ENCODE measurements around the gene INO80C. TPM values are rescaled to one million over a fixed set of nuclear protein-coding genes. Genes with fewer than 3 reads are reported as not detected.

INO80C gene
- total RNA-seq, 2 experiments from 2014 or later: 30.8 to 37.4 TPM

DNA sequence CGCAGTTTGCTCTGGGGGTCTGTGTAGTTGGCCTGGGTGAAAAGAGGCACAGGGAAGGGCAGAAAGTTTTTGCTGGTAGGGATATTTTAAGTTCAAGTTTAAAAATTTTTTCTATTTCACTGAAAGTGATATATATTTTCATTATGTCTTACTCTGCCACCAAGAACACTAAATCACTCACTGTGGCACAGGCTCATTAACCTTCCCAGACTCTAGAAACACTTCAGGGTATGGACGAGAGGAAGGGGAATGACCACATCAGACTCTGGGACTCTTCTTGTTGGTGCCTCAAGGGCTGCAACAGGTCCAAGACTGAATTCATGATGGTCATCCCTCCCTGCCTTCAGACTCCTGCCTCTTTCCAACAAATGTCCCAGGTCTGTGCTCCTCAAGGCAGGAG lies 29.0 kb downstream of the INO80C start:
- H3K27ac Mint-ChIP-seq: no peak overlapping the region
- CTCF ChIA-PET: no interaction called here
- POLR2A ChIA-PET: no interaction called here
- DNase-seq: no peak
- no peaks in the 10 kb centered on the region for H3K9me3 Mint-ChIP-seq (ENCODE audit: low read depth)
- ATAC-seq: no peak
- no peak overlapping the region for H3K4me3 Mint-ChIP-seq
- H3K27me3 Mint-ChIP-seq: no peaks in the 10 kb centered on the region
- intact Hi-C loops (cut with DNase I, micrococcal nuclease): no loop called here
- peaks cover 27% of the 10 kb centered on the region for H3K36me3 Mint-ChIP-seq (ENCODE audit: low read depth)
- no peaks in the 10 kb centered on the region for H3K4me1 Mint-ChIP-seq

DNA sequence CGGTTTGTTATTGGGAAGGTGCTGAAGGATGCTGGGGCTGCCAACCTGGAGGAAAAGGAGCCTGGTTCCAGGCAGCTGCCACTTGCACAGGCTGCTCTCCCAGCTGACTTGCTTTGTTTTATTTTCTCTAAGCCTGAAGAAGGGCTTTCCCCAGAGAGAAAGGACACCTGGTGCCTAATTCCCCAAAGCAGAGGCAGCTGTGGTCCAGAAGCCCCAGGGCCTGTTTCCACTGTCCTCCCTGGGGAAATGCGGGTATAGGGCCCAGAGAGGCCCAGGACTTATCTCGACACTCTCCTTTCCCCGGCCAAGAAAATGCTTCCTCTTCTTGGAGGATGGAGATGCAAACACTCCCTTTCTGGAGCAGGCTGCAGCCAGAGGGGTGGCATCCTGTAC lies 30.1 kb downstream of the INO80C start:
- POLR2A ChIA-PET: no interaction called here

DNA sequence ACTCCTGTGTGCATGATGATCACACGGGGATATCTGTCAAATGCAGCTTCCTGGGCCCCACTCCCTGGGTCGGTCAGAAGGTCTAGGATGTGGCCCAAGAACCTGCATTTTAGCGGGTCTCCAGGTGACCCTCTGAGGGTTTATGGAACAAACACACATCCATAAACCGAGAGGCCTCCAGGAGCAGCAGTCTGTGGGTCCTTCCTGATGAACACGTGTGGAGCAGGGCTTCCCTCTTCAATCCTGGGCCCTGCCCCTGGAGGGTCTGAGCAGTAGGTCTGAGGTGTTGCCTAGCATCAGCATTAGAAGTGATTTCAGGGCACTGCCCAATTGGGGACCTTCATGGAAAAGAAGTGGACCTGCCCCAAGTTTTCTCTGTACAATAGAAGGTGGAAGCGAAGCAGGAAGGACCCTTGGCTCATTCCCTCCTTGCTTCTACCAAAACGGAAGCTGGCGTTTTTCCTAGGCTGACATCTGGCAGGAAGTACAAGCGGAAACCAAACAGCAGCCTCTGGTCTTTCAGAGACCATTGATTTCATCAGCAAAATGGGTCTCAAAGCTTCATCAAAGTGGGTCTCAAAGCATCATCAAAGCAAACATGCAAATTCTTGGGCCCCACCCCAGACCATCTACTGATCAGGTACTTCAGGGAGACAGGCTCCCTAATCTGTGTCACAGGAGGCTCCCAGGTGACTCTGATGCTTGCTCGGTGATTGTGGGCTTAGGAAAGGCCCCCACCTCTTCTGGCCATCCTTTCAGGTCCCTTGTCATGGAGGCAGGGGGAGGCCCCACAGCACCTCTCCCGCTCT lies 30.7 kb downstream of the INO80C start:
- Mint-ChIP-seq H3K4me3 (no peak overlapping the region), H3K27ac (no peak overlapping the region), H3K36me3 (ENCODE audit: low read depth) (peaks cover 13% of the 10 kb centered on the region), H3K4me1 (no peaks in the 10 kb centered on the region), H3K27me3 (no peaks in the 10 kb centered on the region), H3K9me3 (ENCODE audit: low read depth) (no peaks in the 10 kb centered on the region)
- POLR2A ChIA-PET: no interaction called here
- DNase-seq (no peak), ATAC-seq (no peak)
- intact Hi-C loops (cut with DNase I, micrococcal nuclease): no loop called here
- CTCF ChIA-PET: no interaction called here

More for the DNA sequence above, 30.1 kb downstream of the INO80C start:
- H3K9me3 Mint-ChIP-seq (ENCODE audit: low read depth): no peaks in the 10 kb centered on the region
- intact Hi-C loops (cut with DNase I, micrococcal nuclease): no loop called here
- CTCF ChIA-PET: no interaction called here
- H3K4me3 Mint-ChIP-seq: no peak overlapping the region
- ATAC-seq: no peak
- no peaks in the 10 kb centered on the region for H3K4me1 Mint-ChIP-seq
- H3K27ac Mint-ChIP-seq: no peak overlapping the region
- DNase-seq: no peak
- peaks cover 19% of the 10 kb centered on the region for H3K36me3 Mint-ChIP-seq (ENCODE audit: low read depth)
- no peaks in the 10 kb centered on the region for H3K27me3 Mint-ChIP-seq

DNA sequence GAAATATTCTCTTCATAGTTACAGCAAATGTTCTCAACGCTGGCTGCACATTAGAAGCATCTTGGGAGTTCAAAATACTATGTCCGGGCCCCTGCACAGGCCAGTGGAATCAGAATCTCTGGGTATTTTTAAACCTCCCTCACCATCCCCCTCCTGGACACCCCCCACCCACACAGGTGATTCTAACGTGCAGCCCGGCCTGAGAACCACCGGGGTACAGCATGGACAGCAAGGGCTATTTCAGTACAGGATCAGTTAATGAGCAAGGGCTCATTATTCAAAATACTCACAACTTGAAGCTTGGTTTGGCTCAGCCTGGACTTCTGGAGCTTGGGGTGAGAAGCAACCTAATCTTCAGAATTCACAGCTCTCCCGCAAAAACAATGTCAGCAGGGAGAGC lies 31.4 kb downstream of the INO80C start:
- Mint-ChIP-seq H3K27me3 (no peaks in the 10 kb centered on the region), H3K27ac (no peak overlapping the region), H3K9me3 (ENCODE audit: low read depth) (no peaks in the 10 kb centered on the region), H3K36me3 (ENCODE audit: low read depth) (peaks cover 12% of the 10 kb centered on the region), H3K4me1 (no peaks in the 10 kb centered on the region), H3K4me3 (no peak overlapping the region)
- DNase-seq: no peak
- ChIA-PET POLR2A (no interaction called here), CTCF (no interaction called here)
- intact Hi-C loops (cut with DNase I, micrococcal nuclease): no loop called here
- ATAC-seq: no peak

DNA sequence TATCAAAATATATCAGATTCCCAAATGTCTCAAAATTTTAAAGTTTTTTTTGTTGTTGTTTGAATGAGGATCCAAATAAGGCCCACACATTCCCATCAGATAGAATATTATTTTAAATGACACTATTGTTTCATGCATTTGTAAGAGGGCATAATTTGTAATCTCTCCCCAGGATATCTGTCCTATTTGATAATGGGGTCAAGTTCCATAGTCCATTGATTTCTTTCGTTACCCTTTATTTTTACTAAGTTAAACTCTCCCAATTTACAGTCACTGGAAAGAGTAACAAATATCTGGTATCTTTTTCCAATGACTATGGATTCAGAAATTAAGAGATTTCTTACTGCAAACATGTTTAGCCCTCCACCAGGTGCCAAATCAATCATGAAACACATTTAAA lies 32.4 kb downstream of the INO80C start:
- peaks cover 7% of the 10 kb centered on the region for H3K36me3 Mint-ChIP-seq (ENCODE audit: low read depth)
- DNase-seq (no peak), ATAC-seq (no peak)
- POLR2A ChIA-PET: no interaction called here
- intact Hi-C loops (cut with DNase I, micrococcal nuclease): no loop called here
- CTCF ChIA-PET: interaction anchor here (1.4 kb wide), 1 partner anchor 8 kb away, joined by 4 read pairs; no protein-coding TSS in a partner anchor
- no peaks in the 10 kb centered on the region for H3K4me1 Mint-ChIP-seq
- H3K4me3 Mint-ChIP-seq: no peak overlapping the region
- no peaks in the 10 kb centered on the region for H3K9me3 Mint-ChIP-seq (ENCODE audit: low read depth)
- H3K27ac Mint-ChIP-seq: no peak overlapping the region
- H3K27me3 Mint-ChIP-seq: no peaks in the 10 kb centered on the region

DNA sequence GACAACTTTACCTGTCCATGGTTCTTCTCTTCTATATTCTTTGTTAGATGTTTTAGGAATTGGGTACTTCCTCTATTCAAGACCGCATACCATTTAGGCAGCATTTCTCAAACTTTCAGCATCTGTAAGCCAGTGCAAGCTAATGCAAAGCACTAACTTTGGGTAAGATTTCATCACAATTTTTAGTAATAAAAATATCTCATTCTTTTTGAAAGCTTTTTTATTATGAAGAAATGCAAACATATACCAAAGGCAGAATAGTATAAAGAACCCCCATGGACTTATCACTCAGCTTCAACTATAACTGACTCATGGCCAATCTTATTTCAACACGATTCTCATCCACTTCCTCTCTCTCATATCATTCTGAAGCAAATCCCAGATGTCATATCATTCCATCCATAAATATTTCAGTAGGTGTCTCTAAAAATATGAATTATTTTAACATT lies 32.9 kb downstream of the INO80C start:
- no peaks in the 10 kb centered on the region for H3K27me3 Mint-ChIP-seq
- H3K36me3 Mint-ChIP-seq (ENCODE audit: low read depth): peaks cover 5% of the 10 kb centered on the region
- H3K27ac Mint-ChIP-seq: no peak overlapping the region
- no peaks in the 10 kb centered on the region for H3K9me3 Mint-ChIP-seq (ENCODE audit: low read depth)
- ChIA-PET POLR2A (no interaction called here), CTCF (interaction anchor here (1.4 kb wide), 1 partner anchor 8 kb away, joined by 4 read pairs; no protein-coding TSS in a partner anchor)
- DNase-seq (no peak), ATAC-seq (no peak)
- no peaks in the 10 kb centered on the region for H3K4me1 Mint-ChIP-seq
- H3K4me3 Mint-ChIP-seq: no peak overlapping the region
- intact Hi-C loops (cut with DNase I, micrococcal nuclease): no loop called here

DNA sequence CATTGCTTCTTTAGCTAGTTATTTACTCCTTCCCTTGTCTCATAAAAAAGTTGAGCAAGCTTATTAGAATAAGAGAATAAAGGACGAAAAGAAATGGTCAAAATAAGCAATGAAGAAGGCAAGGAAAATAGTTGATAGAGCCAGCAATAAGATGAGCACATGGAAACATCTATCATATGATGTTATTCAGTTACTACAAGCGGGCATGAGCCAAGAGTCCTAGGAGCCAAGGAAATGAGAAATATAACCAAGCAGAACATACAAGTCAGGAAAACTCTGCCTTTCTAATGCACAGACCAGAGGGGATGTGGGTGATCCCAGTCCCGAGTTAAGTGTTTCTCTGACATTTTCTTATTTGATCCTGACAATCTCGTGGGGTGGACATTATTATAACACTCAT lies 33.9 kb downstream of the INO80C start:
- no peak for ATAC-seq
- ChIA-PET CTCF (interaction anchor here (1.4 kb wide), 1 partner anchor 9 kb away, joined by 4 read pairs; no protein-coding TSS in a partner anchor), POLR2A (no interaction called here)
- intact Hi-C loops (cut with DNase I, micrococcal nuclease): no loop called here
- Mint-ChIP-seq H3K4me1 (no peaks in the 10 kb centered on the region), H3K27me3 (no peaks in the 10 kb centered on the region), H3K4me3 (no peak overlapping the region), H3K27ac (no peak overlapping the region), H3K9me3 (ENCODE audit: low read depth) (no peaks in the 10 kb centered on the region), H3K36me3 (ENCODE audit: low read depth) (peaks cover 5% of the 10 kb centered on the region)
- DNase-seq: no peak

GRCh38 chr18:35463050-35463449 lies 34.7 kb downstream of the INO80C start:
- ChIA-PET POLR2A (no interaction called here), CTCF (no interaction called here)
- Mint-ChIP-seq H3K9me3 (ENCODE audit: low read depth) (no peaks in the 10 kb centered on the region), H3K27ac (no peak overlapping the region), H3K36me3 (ENCODE audit: low read depth) (peaks cover 3% of the 10 kb centered on the region), H3K27me3 (no peaks in the 10 kb centered on the region), H3K4me3 (no peak overlapping the region), H3K4me1 (no peaks in the 10 kb centered on the region)
- intact Hi-C loops (cut with DNase I, micrococcal nuclease): no loop called here
- ATAC-seq: no peak
- DNase-seq: no peak

DNA sequence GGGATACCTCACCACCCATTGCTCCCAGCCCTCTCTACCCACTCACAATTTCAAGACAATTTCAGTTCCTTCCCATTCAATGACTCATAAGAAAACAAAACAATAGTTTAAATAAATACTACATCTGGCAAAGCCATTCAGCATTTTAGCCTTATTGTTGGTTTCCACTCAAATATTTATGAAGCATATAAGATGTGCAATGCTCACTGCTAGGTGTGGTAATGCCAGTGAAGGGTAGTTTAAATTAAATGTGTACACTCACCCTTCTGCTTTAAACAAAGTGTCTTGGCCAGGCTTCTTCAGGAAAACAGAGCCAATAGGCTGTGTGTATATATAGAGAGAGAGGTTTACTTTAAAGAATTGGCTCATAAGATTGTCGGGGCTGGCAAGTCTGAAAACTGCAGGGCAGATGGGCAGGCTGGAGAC lies 37.0 kb downstream of the INO80C start:
- POLR2A ChIA-PET: no interaction called here

GRCh38 chr18:35459997-35460396 lies 37.8 kb downstream of the INO80C start:
- H3K27me3 Mint-ChIP-seq: no peaks in the 10 kb centered on the region
- ATAC-seq: no peak
- no peaks in the 10 kb centered on the region for H3K36me3 Mint-ChIP-seq (ENCODE audit: low read depth)
- CTCF ChIA-PET: no interaction called here
- no peak for DNase-seq
- POLR2A ChIA-PET: no interaction called here
- H3K4me3 Mint-ChIP-seq: no peak overlapping the region
- H3K4me1 Mint-ChIP-seq: no peaks in the 10 kb centered on the region
- intact Hi-C loops (cut with DNase I, micrococcal nuclease): no loop called here
- H3K9me3 Mint-ChIP-seq (ENCODE audit: low read depth): no peaks in the 10 kb centered on the region
- H3K27ac Mint-ChIP-seq: no peak overlapping the region

More for the DNA sequence above, 37.0 kb downstream of the INO80C start:
- no peaks in the 10 kb centered on the region for H3K36me3 Mint-ChIP-seq (ENCODE audit: low read depth)
- no peaks in the 10 kb centered on the region for H3K27me3 Mint-ChIP-seq
- ATAC-seq (no peak), DNase-seq (no peak)
- H3K4me3 Mint-ChIP-seq: no peak overlapping the region
- H3K4me1 Mint-ChIP-seq: no peaks in the 10 kb centered on the region
- intact Hi-C loops (cut with DNase I, micrococcal nuclease): no loop called here
- H3K27ac Mint-ChIP-seq: no peak overlapping the region
- no peaks in the 10 kb centered on the region for H3K9me3 Mint-ChIP-seq (ENCODE audit: low read depth)
- CTCF ChIA-PET: no interaction called here

DNA sequence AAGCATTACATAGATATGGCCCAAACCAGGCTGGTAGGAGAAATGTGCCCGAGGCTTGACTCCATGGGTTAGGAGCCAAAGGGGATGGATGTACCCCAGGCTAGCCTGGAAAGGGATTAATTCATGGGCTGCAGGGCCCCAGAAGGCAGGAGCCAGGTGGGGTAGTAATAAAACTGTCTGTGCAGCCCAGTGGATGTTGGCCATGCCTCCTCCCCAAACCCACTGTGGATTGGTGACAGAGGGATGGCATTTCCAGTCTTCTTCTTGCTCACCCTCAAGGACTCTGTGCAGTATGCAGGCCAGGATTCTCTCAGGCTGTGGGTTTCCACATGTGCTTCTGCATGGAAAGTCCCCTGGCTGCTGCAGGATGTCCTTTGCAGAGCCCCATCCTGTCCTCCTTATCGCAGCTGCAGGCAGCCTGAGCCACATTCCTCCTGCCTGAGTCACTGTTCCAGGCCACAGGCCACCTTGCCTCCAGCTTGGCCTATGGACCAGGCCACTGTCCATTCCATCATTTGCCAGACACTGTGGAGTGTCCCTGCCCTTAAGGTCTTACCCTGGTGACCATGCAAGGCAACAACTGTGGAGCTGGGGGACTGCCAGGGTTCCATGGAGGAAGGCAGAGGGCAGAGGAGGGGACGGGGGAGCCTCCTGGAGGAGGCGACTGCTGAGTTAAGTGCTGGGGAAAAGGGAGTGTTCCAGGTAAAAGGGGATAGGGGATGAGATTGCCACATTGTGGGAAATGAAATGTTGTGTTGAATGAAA lies 38.9 kb downstream of the INO80C start:
- ChIA-PET CTCF (no interaction called here), POLR2A (no interaction called here)
- H3K4me3 Mint-ChIP-seq: no peak overlapping the region
- DNase-seq: no peak
- no peak overlapping the region for H3K27ac Mint-ChIP-seq
- ATAC-seq: peak; percentile 30
- no peaks in the 10 kb centered on the region for H3K4me1 Mint-ChIP-seq
- H3K9me3 Mint-ChIP-seq (ENCODE audit: low read depth): no peaks in the 10 kb centered on the region
- intact Hi-C loops (cut with DNase I, micrococcal nuclease): no loop called here
- H3K36me3 Mint-ChIP-seq (ENCODE audit: low read depth): no peaks in the 10 kb centered on the region
- H3K27me3 Mint-ChIP-seq: no peaks in the 10 kb centered on the region

DNA sequence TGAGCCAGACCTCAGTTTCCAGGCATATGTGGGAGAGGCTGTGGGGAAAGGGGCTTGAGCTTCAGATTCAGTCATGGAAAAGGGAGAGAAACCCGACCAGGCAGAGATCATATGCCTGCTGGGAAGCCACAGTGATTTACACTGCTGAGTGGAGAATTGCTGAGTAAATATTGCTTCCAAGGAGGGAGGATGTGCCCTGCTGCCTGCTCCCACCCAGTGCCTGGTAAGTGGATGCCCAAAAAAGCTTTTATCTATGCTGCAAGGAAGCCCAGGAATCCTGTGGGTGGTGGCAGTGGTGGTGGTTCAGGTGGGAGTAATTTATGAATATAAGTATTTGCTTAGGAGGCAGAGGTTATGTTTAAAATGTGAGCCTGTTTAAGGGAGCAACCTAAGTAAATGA lies 39.5 kb downstream of the INO80C start:
- intact Hi-C loops (cut with DNase I, micrococcal nuclease): no loop called here
- Mint-ChIP-seq H3K36me3 (ENCODE audit: low read depth) (no peaks in the 10 kb centered on the region), H3K27me3 (no peaks in the 10 kb centered on the region), H3K9me3 (ENCODE audit: low read depth) (no peaks in the 10 kb centered on the region), H3K27ac (no peak overlapping the region), H3K4me1 (no peaks in the 10 kb centered on the region), H3K4me3 (no peak overlapping the region)
- ATAC-seq: no peak
- DNase-seq: no peak
- CTCF ChIA-PET: no interaction called here
- POLR2A ChIA-PET: no interaction called here
